Calu3 (cell line): ENCODE results near the gene FNIP1. TPM values are rescaled to one million over a fixed set of nuclear protein-coding genes. Genes with fewer than 3 reads are reported as not detected.

Experiments
- BruUV-seq: library from RNA; stranded (reverse); fragments of 400-500 nt; replicated peaks from 2 replicates; lab custom pipeline; 2021; lab: Mats Ljungman, UMichigan
- CTCF ChIA-PET: fragments of 300-600 bp; sonication (Branson Sonifier 250); formaldehyde crosslinking; loops from one replicate; lab custom pipeline; 2022; ENCODE audit warnings: antibody characterized with exemption; lab: Charles Lee
- DNase-seq: peaks from one replicate; pipeline ENCODE4 v3.0.0; 2022
- H3K27ac Mint-ChIP-seq: one replicate; pipeline ENCODE4 v1.8.0; 2022; ENCODE audit warnings: mixed read lengths; ENCODE audit not compliant: unreplicated experiment
- H3K27me3 Mint-ChIP-seq: one replicate; pipeline ENCODE4 v1.8.0; 2022; ENCODE audit warnings: mixed read lengths; ENCODE audit not compliant: unreplicated experiment
- H3K36me3 Mint-ChIP-seq: one replicate; pipeline ENCODE4 v1.8.0; 2022; ENCODE audit warnings: mild to moderate bottlenecking, moderate library complexity, mixed read lengths; ENCODE audit not compliant: insufficient read depth, unreplicated experiment
- H3K4me1 Mint-ChIP-seq: one replicate; pipeline ENCODE4 v1.8.0; 2022; ENCODE audit warnings: mild to moderate bottlenecking, low read depth, mixed read lengths; ENCODE audit not compliant: unreplicated experiment
- H3K4me3 Mint-ChIP-seq: one replicate; pipeline ENCODE4 v1.8.0; 2022; ENCODE audit warnings: mild to moderate bottlenecking, low read depth, moderate library complexity, mixed read lengths; ENCODE audit not compliant: unreplicated experiment
- H3K9me3 Mint-ChIP-seq: one replicate; pipeline ENCODE4 v1.8.0; 2022; ENCODE audit warnings: low read depth, mixed read lengths; ENCODE audit not compliant: unreplicated experiment
- intact Hi-C: fragments of 100-400 bp; cut with micrococcal nuclease; formaldehyde crosslinking; loops from one replicate; pipeline ENCODE4 v1.10.0; 2022; ENCODE audit not compliant: unreplicated experiment
- total RNA-seq: library from RNA; stranded (reverse); gene quantifications from 2 replicates; pipeline ENCODE4 v1.2.3, GENCODE V29; 2022
- TF ChIP-seq, protein P1 (sequence below): fragments of 200-600 bp; IDR thresholded peaks from one replicate; pipeline ENCODE4 v1.8.0; 2022; ENCODE audit warnings: antibody characterized with exemption; ENCODE audit not compliant: unreplicated experiment

Gene FNIP1
- total RNA-seq, 1 experiment from 2014 or later, result 46.0 TPM

DNA sequence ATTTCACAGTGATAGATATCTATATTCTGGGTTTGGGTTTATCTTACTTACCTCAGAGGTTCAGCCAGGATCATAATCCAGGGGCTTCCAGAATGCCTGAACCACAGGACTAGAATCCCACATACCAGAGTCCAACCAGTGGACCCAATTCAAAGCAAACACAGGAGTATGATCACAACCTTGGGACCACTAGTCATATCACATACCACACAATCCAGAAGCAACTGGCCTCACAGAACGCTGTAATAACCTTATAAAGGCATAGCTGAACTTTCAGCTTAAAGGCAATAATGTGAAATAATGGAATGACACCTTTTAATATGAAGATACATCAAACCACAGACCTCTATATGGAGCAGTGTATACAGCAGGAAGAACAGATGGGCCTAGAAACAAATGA lies 187.0 kb downstream of the FNIP1 start:
- peaks cover 20% of the 10 kb centered on the region for H3K4me1 Mint-ChIP-seq
- no peak overlapping the region for H3K27ac Mint-ChIP-seq
- H3K36me3 Mint-ChIP-seq, result peaks cover 7% of the 10 kb centered on the region

DNA sequence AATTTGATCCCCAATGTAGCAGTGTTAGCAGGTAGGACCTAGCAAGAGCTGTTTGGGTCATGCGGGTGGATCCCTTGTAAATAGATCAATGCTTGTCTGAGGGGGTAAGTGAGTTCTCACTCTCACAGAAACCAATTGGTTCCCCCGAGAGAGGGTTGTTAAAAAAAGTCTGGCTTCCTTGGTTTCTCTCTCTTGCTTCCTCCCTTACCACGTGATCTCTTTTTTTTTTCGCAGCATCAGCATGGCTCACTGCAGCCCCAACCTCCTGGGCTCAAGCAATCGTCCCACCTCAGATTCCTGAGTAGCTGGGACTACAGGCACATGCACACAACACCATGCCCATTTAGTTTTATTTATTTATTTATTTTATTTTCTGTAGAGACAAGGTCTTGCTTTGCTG lies 188.2 kb downstream of the FNIP1 start:
- Mint-ChIP-seq H3K4me1 (peaks cover 20% of the 10 kb centered on the region), H3K27me3 (no peaks in the 10 kb centered on the region), H3K4me3 (no peak overlapping the region), H3K27ac (no peak overlapping the region), H3K9me3 (no peaks in the 10 kb centered on the region), H3K36me3 (peaks cover under 1% of the 10 kb centered on the region)
- intact Hi-C loops, result no loop called here
- DNase-seq, result no peak
- CTCF ChIA-PET, result no interaction called here
- TF ChIP-seq, protein P1, sequence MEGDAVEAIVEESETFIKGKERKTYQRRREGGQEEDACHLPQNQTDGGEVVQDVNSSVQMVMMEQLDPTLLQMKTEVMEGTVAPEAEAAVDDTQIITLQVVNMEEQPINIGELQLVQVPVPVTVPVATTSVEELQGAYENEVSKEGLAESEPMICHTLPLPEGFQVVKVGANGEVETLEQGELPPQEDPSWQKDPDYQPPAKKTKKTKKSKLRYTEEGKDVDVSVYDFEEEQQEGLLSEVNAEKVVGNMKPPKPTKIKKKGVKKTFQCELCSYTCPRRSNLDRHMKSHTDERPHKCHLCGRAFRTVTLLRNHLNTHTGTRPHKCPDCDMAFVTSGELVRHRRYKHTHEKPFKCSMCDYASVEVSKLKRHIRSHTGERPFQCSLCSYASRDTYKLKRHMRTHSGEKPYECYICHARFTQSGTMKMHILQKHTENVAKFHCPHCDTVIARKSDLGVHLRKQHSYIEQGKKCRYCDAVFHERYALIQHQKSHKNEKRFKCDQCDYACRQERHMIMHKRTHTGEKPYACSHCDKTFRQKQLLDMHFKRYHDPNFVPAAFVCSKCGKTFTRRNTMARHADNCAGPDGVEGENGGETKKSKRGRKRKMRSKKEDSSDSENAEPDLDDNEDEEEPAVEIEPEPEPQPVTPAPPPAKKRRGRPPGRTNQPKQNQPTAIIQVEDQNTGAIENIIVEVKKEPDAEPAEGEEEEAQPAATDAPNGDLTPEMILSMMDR, result no peak
- BruUV-seq, result no TSS peak

More for the DNA sequence above, 187.0 kb downstream of the FNIP1 start:
- CTCF ChIA-PET, result interaction anchor here (0.9 kb wide), 1 partner anchor 16 kb away, joined by 3 read pairs; no protein-coding TSS in a partner anchor
- intact Hi-C loops, result no loop called here
- TF ChIP-seq, protein P1, result no peak
- Mint-ChIP-seq H3K27me3 (no peaks in the 10 kb centered on the region), H3K9me3 (no peaks in the 10 kb centered on the region), H3K4me3 (no peak overlapping the region)
- no peak for DNase-seq
- no TSS peak for BruUV-seq

DNA sequence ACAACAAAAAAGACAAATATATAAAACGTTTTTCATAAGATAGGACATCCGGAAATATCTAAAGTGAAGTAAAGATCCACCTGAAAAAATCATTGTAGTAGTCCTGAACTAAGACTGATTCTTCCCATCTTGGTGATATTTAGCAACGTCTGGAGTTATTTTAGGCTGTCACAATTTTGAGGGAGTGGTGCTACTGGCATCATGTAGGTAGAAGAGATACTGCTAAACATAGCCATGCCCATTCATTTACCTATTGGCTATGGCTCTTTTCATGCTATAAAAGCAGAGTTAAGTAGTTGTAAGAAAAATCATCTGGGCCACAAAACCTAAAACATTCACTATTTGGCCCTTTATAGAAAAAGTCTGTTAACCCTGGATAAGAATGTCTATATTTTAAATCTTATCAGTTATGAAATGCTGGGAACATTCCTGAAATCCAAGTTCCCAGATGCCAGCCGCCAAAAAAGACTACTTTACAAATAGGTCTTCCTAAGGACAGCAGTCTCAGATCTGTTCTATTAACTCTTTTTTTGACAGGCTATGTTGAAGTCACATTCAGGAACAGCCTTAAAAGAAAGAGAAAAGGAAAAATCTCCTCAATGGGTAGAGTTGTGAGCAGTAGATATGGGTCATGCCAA lies 188.8 kb downstream of the FNIP1 start:
- no TSS peak for BruUV-seq
- CTCF ChIA-PET, result no interaction called here

DNA sequence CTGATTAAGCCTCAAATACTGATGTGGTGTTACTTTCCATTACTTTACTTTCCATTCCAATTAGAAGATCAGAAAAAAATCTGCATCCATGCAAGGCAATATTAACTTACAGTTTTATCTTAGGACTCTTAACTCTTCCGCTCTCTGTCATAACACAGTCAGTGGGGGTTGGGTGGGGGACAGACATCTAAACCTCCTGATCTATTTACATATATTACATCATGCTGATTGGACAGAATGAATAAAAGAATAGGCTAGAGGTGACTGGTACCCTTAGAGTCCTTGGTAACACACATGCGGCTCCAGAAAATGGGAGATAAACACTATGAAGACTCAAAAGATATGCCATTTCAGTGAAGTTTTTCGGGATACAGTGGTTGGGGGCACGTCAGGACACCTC lies 189.4 kb downstream of the FNIP1 start:
- Mint-ChIP-seq H3K27me3 (no peaks in the 10 kb centered on the region), H3K4me1 (peaks cover 20% of the 10 kb centered on the region), H3K4me3 (no peak overlapping the region), H3K36me3 (no peaks in the 10 kb centered on the region), H3K9me3 (no peaks in the 10 kb centered on the region), H3K27ac (no peak overlapping the region)
- CTCF ChIA-PET, result no interaction called here
- no TSS peak for BruUV-seq
- DNase-seq, result no peak
- TF ChIP-seq, protein P1, result no peak
- intact Hi-C loops, result no loop called here

More for the DNA sequence above, 188.8 kb downstream of the FNIP1 start:
- intact Hi-C loops, result no loop called here
- no peaks in the 10 kb centered on the region for H3K36me3 Mint-ChIP-seq
- H3K27me3 Mint-ChIP-seq, result no peaks in the 10 kb centered on the region
- no peak for DNase-seq
- no peak overlapping the region for H3K4me3 Mint-ChIP-seq
- no peaks in the 10 kb centered on the region for H3K9me3 Mint-ChIP-seq
- TF ChIP-seq, protein P1, result no peak
- peaks cover 20% of the 10 kb centered on the region for H3K4me1 Mint-ChIP-seq
- H3K27ac Mint-ChIP-seq, result no peak overlapping the region
